Endothelial cell of umbilical vein (primary cell): ENCODE data around the gene PCSK6. TPM values are rescaled to one million over a fixed set of nuclear protein-coding genes. Genes with fewer than 3 reads are reported as not detected.

Source experiments
- BruUV-seq: library from RNA; stranded (reverse); fragments of 400-500 nt; replicated peaks from 2 replicates; lab custom pipeline; 2021; lab: Mats Ljungman, UMichigan
- CTCF ChIA-PET: fragments of 300-600, 350-600 bp; sonication (Branson Sonifier 250); formaldehyde crosslinking; loops from one replicate; lab custom pipeline; 2021; ENCODE audit warnings: antibody characterized with exemption, inconsistent platforms; lab: Charles Lee
- POLR2A ChIA-PET: fragments of 300-600, 350-600 bp; sonication (Branson Sonifier 250); formaldehyde crosslinking; loops from one replicate; lab custom pipeline; 2021; ENCODE audit warnings: antibody characterized with exemption, inconsistent platforms; lab: Charles Lee
- DNase-seq: peaks from one replicate; pipeline ENCODE4 v3.0.0-alpha.2; 2011; ENCODE audit warnings: low read depth, low spot score
- FAIRE-seq: peaks from 2 replicates; lab custom pipeline; 2011; peaks lifted over from hg19 to GRCh38; lab: Jason Lieb, UNC
- H2AFZ ChIP-seq: 2 replicates; pipeline ENCODE4 v1.6.0; 2012; ENCODE audit warnings: low read depth, low read length, control low read depth, inconsistent platforms
- H3K27ac ChIP-seq: 2 replicates; pipeline ENCODE4 v1.5.1; 2011; ENCODE audit warnings: low read depth, mild to moderate bottlenecking, control low read depth, low read length, moderate library complexity; ENCODE audit not compliant: insufficient read depth
- H3K27me3 ChIP-seq, 2 experiments: 2 replicates each; pipeline versions ENCODE4 v1.6.0 to v1.6.1; 2011; ENCODE audit warnings: low read length in 2 of 2, mixed read lengths in 1 of 2; ENCODE audit not compliant: control insufficient read depth in 2 of 2, insufficient read depth in 2 of 2
- H3K36me3 ChIP-seq, 2 experiments: 2 replicates in 1 of 2; 3 replicates in 1 of 2; pipeline ENCODE4 v1.5.1; 2011; ENCODE audit warnings: low read length in 2 of 2, mild to moderate bottlenecking in 1 of 2, moderate library complexity in 1 of 2; ENCODE audit not compliant: control insufficient read depth in 2 of 2, insufficient read depth in 2 of 2; ENCODE audit errors: extremely low read depth in 1 of 2
- H3K4me1 ChIP-seq: 3 replicates; pipeline ENCODE4 v1.5.1; 2011; ENCODE audit warnings: mild to moderate bottlenecking, low read length; ENCODE audit not compliant: control insufficient read depth, insufficient read depth; ENCODE audit errors: extremely low read depth
- H3K4me2 ChIP-seq: 2 replicates; pipeline ENCODE4 v1.6.1; 2011; ENCODE audit warnings: low read length, control low read depth, mixed read lengths; ENCODE audit not compliant: insufficient read depth
- H3K4me3 ChIP-seq, 3 experiments: fragments of 200-600 bp in 1 of 3; sonication (generic), shearing (Covaris generic) in 1 of 3; replicated peaks in 1 of 3; 2 replicates each; pipeline ENCODE4 v1.5.1; 2011 to 2016; ENCODE audit warnings: control low read depth in 3 of 3, low read length in 3 of 3, mild to moderate bottlenecking in 2 of 3, inconsistent platforms in 1 of 3, low read depth in 1 of 3, moderate library complexity in 1 of 3; ENCODE audit not compliant: insufficient read depth in 1 of 3
- H3K79me2 ChIP-seq: 2 replicates; pipeline ENCODE4 v1.6.0; 2012; ENCODE audit warnings: low read length, inconsistent platforms; ENCODE audit not compliant: control insufficient read depth, insufficient read depth
- H3K9ac ChIP-seq: replicated peaks from 2 replicates; pipeline ENCODE3; 2011; ENCODE audit warnings: low read length, control low read depth; ENCODE audit not compliant: insufficient read depth; ENCODE audit errors: extremely low read depth
- H3K9me1 ChIP-seq: replicated peaks from 3 replicates; pipeline ENCODE4 v1.6.0; 2011; ENCODE audit warnings: mild to moderate bottlenecking, low read length; ENCODE audit not compliant: control insufficient read depth, insufficient read depth; ENCODE audit errors: extremely low read depth
- H3K9me3 ChIP-seq: replicated peaks from 2 replicates; pipeline ENCODE4 v1.5.1; 2012; ENCODE audit warnings: low read length, inconsistent platforms; ENCODE audit not compliant: control insufficient read depth, insufficient read depth
- H4K20me1 ChIP-seq: replicated peaks from 2 replicates; pipeline ENCODE3; 2011; ENCODE audit warnings: mild to moderate bottlenecking, low read length; ENCODE audit not compliant: control insufficient read depth, insufficient read depth; ENCODE audit errors: extremely low read depth
- CTCF ChIP-seq, 2 donors: IDR thresholded peaks; 1 replicate in 1 of 2; 2 replicates in 1 of 2; pipeline ENCODE4 v1.5.1; 2011; ENCODE audit warnings: low read length in 2 of 2, mild to moderate bottlenecking in 2 of 2, moderate library complexity in 2 of 2, control low read depth in 1 of 2, inconsistent platforms in 1 of 2, low read depth in 1 of 2; ENCODE audit not compliant: insufficient read depth in 1 of 2; ENCODE audit errors: extremely low read depth in 1 of 2
- EZH2 ChIP-seq: IDR thresholded peaks from 2 replicates; pipeline ENCODE4 v1.6.1; 2012; ENCODE audit warnings: borderline replicate concordance, low read depth, mild to moderate bottlenecking, moderate library complexity, low read length, inconsistent platforms; ENCODE audit not compliant: severe bottlenecking
- FOS ChIP-seq: IDR thresholded peaks from 2 replicates; pipeline ENCODE4 v1.6.1; 2011; ENCODE audit warnings: mild to moderate bottlenecking, low read length, moderate library complexity, borderline replicate concordance; ENCODE audit not compliant: insufficient read depth
- JUN ChIP-seq: IDR thresholded peaks from 2 replicates; pipeline ENCODE4 v1.6.1; 2011; ENCODE audit warnings: borderline replicate concordance, low read depth; ENCODE audit not compliant: insufficient read length, insufficient read depth
- POLR2A ChIP-seq: IDR thresholded peaks from 2 replicates; pipeline ENCODE4 v1.6.1; 2012; ENCODE audit warnings: low read depth, mild to moderate bottlenecking, control low read depth, low read length
- POLR2AphosphoS5 ChIP-seq: IDR thresholded peaks from 2 replicates; pipeline ENCODE4 v1.6.1; 2012; ENCODE audit warnings: low read depth, mild to moderate bottlenecking, control low read depth, low read length, moderate library complexity; ENCODE audit not compliant: insufficient read depth
- dilution Hi-C: fragments of 300-500 bp; cut with MboI; formaldehyde crosslinking; loops from one replicate; pipeline ENCODE4 v1.15.0; 2019; ENCODE audit warnings: low sequenced_read_pairs; ENCODE audit not compliant: extremely low pct_ligation_motif_present
- intact Hi-C: fragments of 100-400 bp; cut with micrococcal nuclease; formaldehyde crosslinking; loops from one replicate; pipeline ENCODE4 v1.10.0; 2022
- polyA plus RNA-seq, 4 experiments: library from polyadenylated mRNA; depleted of rRNA in 3 of 4; stranded (reverse) in 3 of 4; unstranded in 1 of 4; fragments of >200 nt; gene quantifications; 2 replicates each; pipeline versions ENCODE4 v1.2.1 to v1.2.3, GENCODE V29; 2011 to 2012; ENCODE audit warnings: missing spikeins in 1 of 4
- total RNA-seq: library from RNA; stranded (reverse); gene quantifications from 2 replicates; pipeline ENCODE4 v1.2.3, GENCODE V29; 2021

PCSK6 gene
- total and polyA plus RNA-seq, 2 donors (not counting 3 experiments of a cell fraction or from before 2014, with no cell fraction given) = 0.18 to 0.69 TPM

DNA sequence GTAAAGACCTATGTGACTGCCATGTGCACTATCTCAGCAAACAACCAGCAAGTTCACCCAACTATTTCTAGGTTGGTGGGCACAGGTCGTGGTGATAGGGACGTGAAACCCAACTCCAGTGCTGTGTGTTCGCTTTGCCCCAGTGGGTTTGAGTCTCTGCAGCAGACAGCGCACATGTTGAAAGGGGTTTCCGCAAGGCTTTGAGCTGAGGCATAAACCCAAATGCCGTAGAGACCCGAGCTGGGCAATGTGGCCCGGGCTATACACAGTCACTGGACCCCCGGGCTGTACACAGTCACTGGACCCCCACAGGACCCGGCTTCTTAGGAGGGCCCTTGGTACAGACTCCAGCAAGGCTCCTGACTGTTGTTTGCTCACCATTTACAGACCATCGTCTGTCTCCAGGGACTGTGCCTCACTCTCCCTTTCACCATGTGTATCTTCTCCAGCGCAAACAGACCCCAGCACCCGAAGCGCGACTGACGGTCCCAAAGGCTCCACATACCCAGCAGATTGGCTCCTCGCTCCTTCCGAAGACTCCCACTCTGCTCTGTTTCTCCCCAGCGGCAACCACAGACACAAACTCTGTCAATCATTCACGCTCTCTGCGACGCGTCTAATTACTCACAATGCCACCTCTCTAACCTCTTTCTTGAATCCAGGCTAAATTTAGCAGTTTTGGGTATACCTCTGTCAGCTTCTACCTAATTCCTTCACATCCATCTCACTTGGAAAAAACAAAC, 31.2 kb downstream of the PCSK6 start:
- H3K4me1 ChIP-seq = peaks cover 4% of the 10 kb centered on the region
- no peak overlapping the region for H3K4me3 ChIP-seq
- ChIA-PET CTCF (no interaction called here), POLR2A (no interaction called here)
- FAIRE-seq = no peak
- H3K36me3 ChIP-seq = no peaks in the 10 kb centered on the region
- dilution Hi-C loops = no loop called here
- DNase-seq = no peak
- peaks cover under 1 to 2% of the 10 kb centered on the region in 2 experiments for H3K27me3 ChIP-seq
- no peaks in the 10 kb centered on the region for H4K20me1 ChIP-seq
- H3K4me2 ChIP-seq = no peak overlapping the region
- TF ChIP-seq JUN (no peak), POLR2A (no peak), POLR2AphosphoS5 (no peak), CTCF (IDR thresholded peaks at IDR 0.05; ENCODE audit: extremely low read depth in 1 of 2, insufficient read depth in 1 of 2, low read depth in 1 of 2, low read length in 2 of 2) (no peak), EZH2 (no peak), FOS (no peak)
- no TSS peak for BruUV-seq
- no peak overlapping the region for H2AFZ ChIP-seq
- H3K9me1 ChIP-seq = no peaks in the 10 kb centered on the region
- H3K27ac ChIP-seq = no peak overlapping the region
- intact Hi-C loops = no loop called here
- no peaks in the 10 kb centered on the region for H3K79me2 ChIP-seq
- no peak overlapping the region for H3K9ac ChIP-seq
- H3K9me3 ChIP-seq = no peaks in the 10 kb centered on the region
